Activated CD4-positive, alpha-beta memory T cell treated with anti-CD3 and anti-CD28 coated beads, Interleukin-2, amount 10 ng/mL, durations not matched to agents 7 days and 5 days (primary cell): ENCODE results near the gene FAM98A. TPM values are rescaled to one million over a fixed set of nuclear protein-coding genes. Genes with fewer than 3 reads are reported as not detected.
A peak's percentile ranks its signal among the peaks of the same experiment; 100 is the strongest.

Experiments used
- CTCF ChIA-PET: fragments of 350-600 bp; sonication (Branson Sonifier 250); formaldehyde crosslinking; loops from one replicate; lab custom pipeline; 2021; ENCODE audit warnings: antibody characterized with exemption, inconsistent platforms; lab: Charles Lee
- POLR2A ChIA-PET: fragments of 350-600 bp; sonication (Branson Sonifier 250); formaldehyde crosslinking; loops from one replicate; lab custom pipeline; 2021; ENCODE audit warnings: antibody characterized with exemption; lab: Charles Lee
- DNase-seq: peaks from one replicate; pipeline ENCODE4 v3.0.0-alpha.2; 2020
- H3K27ac Mint-ChIP-seq: one replicate; pipeline ENCODE4 v1.8.0; 2021; ENCODE audit warnings: mild to moderate bottlenecking, mixed read lengths
- H3K27me3 Mint-ChIP-seq: one replicate; pipeline ENCODE4 v1.8.0; 2021; ENCODE audit warnings: mixed read lengths
- H3K36me3 Mint-ChIP-seq: one replicate; pipeline ENCODE4 v1.8.0; 2021; ENCODE audit warnings: low read depth, mixed read lengths
- H3K4me1 Mint-ChIP-seq: one replicate; pipeline ENCODE4 v1.8.0; 2021; ENCODE audit warnings: mixed read lengths
- H3K4me3 Mint-ChIP-seq: one replicate; pipeline ENCODE4 v1.8.0; 2021; ENCODE audit warnings: mild to moderate bottlenecking, mixed read lengths
- H3K9me3 Mint-ChIP-seq: one replicate; pipeline ENCODE4 v1.8.0; 2021; ENCODE audit warnings: mixed read lengths
- total RNA-seq, 2 experiments: library from RNA; stranded (reverse); gene quantifications; one replicate each; pipeline ENCODE4 v1.2.3, GENCODE V29; 2021

FAM98A gene
- total RNA-seq, 2 experiments from 2014 or later = 31.3 to 32.2 TPM

- H3K9me3 Mint-ChIP-seq = no peaks in the 10 kb centered on the region
- DNase-seq = no peak
- ChIA-PET CTCF (no interaction called here), POLR2A (no interaction called here)
- H3K27me3 Mint-ChIP-seq = no peaks in the 10 kb centered on the region
- H3K4me1 Mint-ChIP-seq = no peaks in the 10 kb centered on the region
- H3K36me3 Mint-ChIP-seq = no peaks in the 10 kb centered on the region
- H3K4me3 Mint-ChIP-seq = no peak overlapping the region
- H3K27ac Mint-ChIP-seq = no peak overlapping the region
These were observed 8.8 kb upstream of the FAM98A start for GRCh38 chr2:33607905-33608304.

- no peak overlapping the region for H3K4me3 Mint-ChIP-seq
- no peaks in the 10 kb centered on the region for H3K9me3 Mint-ChIP-seq
- DNase-seq = no peak
- H3K36me3 Mint-ChIP-seq = no peaks in the 10 kb centered on the region
- no peak overlapping the region for H3K27ac Mint-ChIP-seq
- CTCF ChIA-PET = no interaction called here
- H3K4me1 Mint-ChIP-seq = no peaks in the 10 kb centered on the region
- POLR2A ChIA-PET = no interaction called here
- H3K27me3 Mint-ChIP-seq = no peaks in the 10 kb centered on the region
These were observed 8.2 kb upstream of the FAM98A start for GRCh38 chr2:33607251-33607721.

DNA sequence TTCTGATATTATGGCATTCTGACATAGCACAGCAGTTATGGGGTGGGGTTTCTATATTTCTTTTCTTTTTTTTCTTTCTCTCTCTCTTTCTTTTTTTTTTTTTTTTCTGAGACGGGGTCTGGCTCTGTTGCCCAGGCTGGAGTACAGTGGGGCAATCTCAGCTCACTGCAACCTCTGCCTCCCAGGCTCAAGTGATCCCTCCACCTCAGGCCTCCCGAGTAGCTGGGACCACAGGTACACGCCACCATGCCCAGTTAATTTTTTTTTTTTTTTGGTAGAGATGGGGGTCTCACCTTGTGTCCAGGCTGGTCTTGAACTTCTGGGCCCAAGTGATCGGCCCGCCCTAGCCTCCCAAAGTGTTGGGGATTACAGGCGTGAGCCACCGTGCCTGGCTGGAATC is 7.5 kb upstream of the FAM98A start:
- POLR2A ChIA-PET = no interaction called here
- Mint-ChIP-seq H3K27ac (no peak overlapping the region), H3K36me3 (no peaks in the 10 kb centered on the region), H3K4me1 (no peaks in the 10 kb centered on the region), H3K27me3 (no peaks in the 10 kb centered on the region), H3K9me3 (no peaks in the 10 kb centered on the region), H3K4me3 (no peak overlapping the region)
- CTCF ChIA-PET = no interaction called here
- no peak for DNase-seq

- Mint-ChIP-seq H3K4me1 (no peaks in the 10 kb centered on the region), H3K9me3 (no peaks in the 10 kb centered on the region), H3K27ac (no peak overlapping the region), H3K4me3 (no peak overlapping the region), H3K27me3 (no peaks in the 10 kb centered on the region), H3K36me3 (no peaks in the 10 kb centered on the region)
- no peak for DNase-seq
- CTCF ChIA-PET = no interaction called here
- POLR2A ChIA-PET = interaction anchor here (0.9 kb wide), 1 partner anchor 34 kb away, joined by 3 read pairs; no protein-coding TSS in a partner anchor
These were observed 7.0 kb upstream of the FAM98A start for GRCh38 chr2:33606100-33606499.

DNA sequence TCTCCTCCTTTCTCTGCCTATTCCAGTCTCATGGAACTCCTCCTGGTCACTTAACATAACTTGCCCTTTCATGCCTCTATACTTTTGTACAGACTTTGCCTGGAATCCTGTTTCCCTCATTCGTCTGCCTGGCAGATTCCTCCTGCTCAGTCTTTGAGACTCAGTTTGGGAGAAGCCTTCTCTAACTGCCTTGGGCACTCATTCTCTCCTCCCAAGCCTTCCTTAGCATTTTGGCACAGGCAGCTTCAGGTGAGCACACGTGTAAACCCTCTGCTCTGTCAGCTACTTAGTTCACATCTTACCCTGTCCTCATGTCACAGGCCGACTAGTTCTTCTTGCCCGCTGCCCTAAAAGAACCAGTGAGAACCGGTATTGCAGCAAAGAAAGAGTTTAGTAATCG is 6.0 kb upstream of the FAM98A start:
- CTCF ChIA-PET = no interaction called here
- H3K9me3 Mint-ChIP-seq = no peaks in the 10 kb centered on the region
- POLR2A ChIA-PET = no interaction called here
- H3K27me3 Mint-ChIP-seq = no peaks in the 10 kb centered on the region
- no peak overlapping the region for H3K4me3 Mint-ChIP-seq
- H3K27ac Mint-ChIP-seq = no peak overlapping the region
- H3K4me1 Mint-ChIP-seq = peaks cover under 1% of the 10 kb centered on the region
- DNase-seq = no peak
- no peaks in the 10 kb centered on the region for H3K36me3 Mint-ChIP-seq

GRCh38 chr2:33603416-33603815 is 4.3 kb upstream of the FAM98A start:
- DNase-seq = no peak
- CTCF ChIA-PET = interaction anchor here (1.5 kb wide), 1 partner anchor 128 kb away, joined by 4 read pairs; no protein-coding TSS in a partner anchor
- POLR2A ChIA-PET = no interaction called here

DNA sequence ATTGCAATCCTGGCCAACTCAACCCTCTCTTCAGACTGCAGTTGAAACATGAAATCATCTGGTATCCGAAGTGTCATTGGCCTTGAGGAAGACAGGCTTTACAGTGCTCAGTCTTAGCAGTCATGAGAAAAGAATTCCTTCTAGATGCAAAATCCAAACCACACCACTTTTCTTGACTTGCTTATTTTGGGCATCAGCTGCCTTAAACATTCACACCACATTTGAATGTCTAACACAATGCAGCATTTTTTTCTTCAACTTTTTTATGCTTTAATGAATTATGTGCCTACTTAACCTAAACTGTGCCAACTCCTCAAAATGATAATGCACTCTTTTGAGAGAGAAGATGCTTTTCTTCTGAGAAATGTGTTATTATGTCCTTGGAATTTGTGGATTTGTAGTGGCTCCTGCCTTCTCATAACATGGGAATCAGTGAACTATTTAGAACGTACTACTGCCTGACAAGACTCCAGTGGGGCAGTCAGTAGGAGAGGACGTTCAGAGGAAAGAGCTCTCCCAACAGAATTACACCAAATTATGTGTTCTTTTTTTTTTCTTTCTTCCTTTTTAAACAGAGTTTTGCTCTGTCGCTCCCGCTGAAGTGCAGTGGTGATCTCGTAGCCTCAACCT is 3.2 kb upstream of the FAM98A start:
- Mint-ChIP-seq H3K27me3 (no peaks in the 10 kb centered on the region), H3K4me1 (peaks cover 16% of the 10 kb centered on the region), H3K4me3 (no peak overlapping the region), H3K9me3 (no peaks in the 10 kb centered on the region), H3K36me3 (peaks cover 4% of the 10 kb centered on the region), H3K27ac (no peak overlapping the region)
- POLR2A ChIA-PET = no interaction called here
- CTCF ChIA-PET = interaction anchor here (4.6 kb wide), 1 partner anchor 19 kb away, joined by 32 read pairs; no protein-coding TSS in a partner anchor
- no peak for DNase-seq

More at GRCh38 chr2:33603416-33603815, 4.3 kb upstream of the FAM98A start:
- no peaks in the 10 kb centered on the region for H3K27me3 Mint-ChIP-seq
- H3K27ac Mint-ChIP-seq = no peak overlapping the region
- H3K4me3 Mint-ChIP-seq = no peak overlapping the region
- peaks cover 4% of the 10 kb centered on the region for H3K36me3 Mint-ChIP-seq
- H3K4me1 Mint-ChIP-seq = peaks cover 10% of the 10 kb centered on the region
- no peaks in the 10 kb centered on the region for H3K9me3 Mint-ChIP-seq

DNA sequence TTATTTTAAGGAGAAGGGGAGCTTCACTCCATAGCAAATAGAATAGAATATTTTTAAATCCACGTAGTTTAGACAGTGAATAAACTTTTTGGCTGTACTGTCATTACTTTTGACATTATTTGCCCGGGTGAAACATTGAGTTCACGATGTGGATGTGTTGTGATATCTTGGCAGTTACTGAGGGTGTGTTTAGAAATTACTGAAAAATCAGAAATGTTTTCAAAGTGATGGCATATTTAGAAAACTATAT is 769 bp upstream of the FAM98A start:
- Mint-ChIP-seq H3K4me1 (peaks cover 25% of the 10 kb centered on the region), H3K36me3 (peaks cover 9% of the 10 kb centered on the region), H3K4me3 (peak overlapping the region; percentile 96), H3K9me3 (no peaks in the 10 kb centered on the region), H3K27me3 (no peaks in the 10 kb centered on the region), H3K27ac (no peak overlapping the region)
- no peak for DNase-seq
- ChIA-PET POLR2A (interaction anchor here (0.7 to 3.2 kb wide), 7 partner anchors 14 to 972 kb away, joined by 3 to 45 read pairs (median 3); partner anchors contain the start of genes RASGRP3 and TTC27), CTCF (interaction anchor here (0.6 to 4.6 kb wide), 8 partner anchors 12 to 1100 kb away, joined by 3 to 32 read pairs (median 4); partner anchors contain the start of gene RASGRP3)

- DNase-seq = peak; percentile 59
- H3K4me1 Mint-ChIP-seq = peaks cover 30% of the 10 kb centered on the region
- H3K27ac Mint-ChIP-seq = peak overlapping the region; percentile 82
- no peaks in the 10 kb centered on the region for H3K9me3 Mint-ChIP-seq
- ChIA-PET CTCF (interaction anchor here (0.7 to 4.6 kb wide), 7 partner anchors 8 to 122 kb away, joined by 3 to 32 read pairs (median 5); partner anchors contain the start of gene RASGRP3), POLR2A (interaction anchor here (0.5 to 3.2 kb wide), 9 partner anchors 10 to 971 kb away, joined by 3 to 45 read pairs (median 3); partner anchors contain the start of genes RASGRP3 and TTC27)
- peak overlapping the region; percentile 96 for H3K4me3 Mint-ChIP-seq
- peaks cover 17% of the 10 kb centered on the region for H3K36me3 Mint-ChIP-seq
- no peaks in the 10 kb centered on the region for H3K27me3 Mint-ChIP-seq
These were observed 431 bp downstream of the FAM98A start for GRCh38 chr2:33598561-33599174.

DNA sequence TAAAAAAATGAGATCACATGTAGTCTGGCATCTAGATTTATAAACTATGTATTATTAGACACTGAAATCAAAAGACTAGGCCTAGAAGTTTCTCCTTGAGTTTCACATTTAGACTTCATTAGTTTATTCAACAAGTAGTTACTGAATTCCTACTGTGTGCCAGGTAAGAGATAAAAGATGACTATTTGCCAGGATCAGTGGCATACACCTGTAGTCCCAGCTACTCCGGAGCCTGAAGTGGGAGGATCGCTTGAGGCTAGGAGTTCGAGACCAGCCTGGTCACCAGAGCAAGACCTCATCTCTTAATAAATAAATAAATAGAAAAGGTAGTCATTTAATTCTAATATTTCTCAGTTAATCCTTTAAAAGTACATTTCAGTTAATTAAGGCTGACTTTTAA is 2.1 kb downstream of the FAM98A start:
- DNase-seq = no peak
- Mint-ChIP-seq H3K4me1 (peaks cover 35% of the 10 kb centered on the region), H3K4me3 (no peak overlapping the region), H3K27ac (no peak overlapping the region), H3K27me3 (no peaks in the 10 kb centered on the region), H3K9me3 (no peaks in the 10 kb centered on the region), H3K36me3 (peaks cover 29% of the 10 kb centered on the region)
- POLR2A ChIA-PET = interaction anchor here (3.2 kb wide), 1 partner anchor 120 kb away, joined by 45 read pairs; the partner anchor contains the start of gene RASGRP3
- CTCF ChIA-PET = interaction anchor here (3.2 kb wide), 1 partner anchor 121 kb away, joined by 23 read pairs; the partner anchor contains the start of gene RASGRP3

GRCh38 chr2:33595385-33595784 is 3.7 kb downstream of the FAM98A start:
- no peak for DNase-seq
- H3K27me3 Mint-ChIP-seq = no peaks in the 10 kb centered on the region
- POLR2A ChIA-PET = no interaction called here
- no peaks in the 10 kb centered on the region for H3K9me3 Mint-ChIP-seq
- peaks cover 35% of the 10 kb centered on the region for H3K4me1 Mint-ChIP-seq
- peaks cover 35% of the 10 kb centered on the region for H3K36me3 Mint-ChIP-seq
- no peak overlapping the region for H3K27ac Mint-ChIP-seq
- H3K4me3 Mint-ChIP-seq = no peak overlapping the region
- CTCF ChIA-PET = no interaction called here

DNA sequence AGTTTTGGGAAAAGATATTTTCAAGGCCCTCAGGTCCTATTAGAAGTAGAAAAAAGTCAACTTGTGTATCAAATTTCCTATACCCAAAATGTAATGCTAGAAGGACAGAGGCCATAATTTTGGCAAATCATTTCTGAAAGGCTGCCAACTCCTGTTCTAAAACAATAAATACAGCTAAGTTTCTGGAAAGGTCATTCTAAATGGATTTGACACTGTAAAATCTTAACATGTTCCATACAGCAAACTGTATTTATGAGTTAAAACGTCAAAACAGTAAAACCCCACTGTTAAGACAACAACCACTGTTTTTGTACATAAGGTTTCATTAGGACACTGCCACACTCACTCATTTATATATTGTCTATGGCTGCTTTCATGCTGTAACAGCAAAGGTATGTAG is 9.7 kb downstream of the FAM98A start:
- Mint-ChIP-seq H3K4me1 (peaks cover 7% of the 10 kb centered on the region), H3K9me3 (no peaks in the 10 kb centered on the region), H3K27me3 (no peaks in the 10 kb centered on the region), H3K27ac (no peak overlapping the region), H3K4me3 (no peak overlapping the region), H3K36me3 (peaks cover 51% of the 10 kb centered on the region)
- ChIA-PET POLR2A (interaction anchor here (1.3 kb wide), 1 partner anchor 9 kb away, joined by 4 read pairs; the partner anchor contains the start of gene FAM98A), CTCF (no interaction called here)
- no peak for DNase-seq

DNA sequence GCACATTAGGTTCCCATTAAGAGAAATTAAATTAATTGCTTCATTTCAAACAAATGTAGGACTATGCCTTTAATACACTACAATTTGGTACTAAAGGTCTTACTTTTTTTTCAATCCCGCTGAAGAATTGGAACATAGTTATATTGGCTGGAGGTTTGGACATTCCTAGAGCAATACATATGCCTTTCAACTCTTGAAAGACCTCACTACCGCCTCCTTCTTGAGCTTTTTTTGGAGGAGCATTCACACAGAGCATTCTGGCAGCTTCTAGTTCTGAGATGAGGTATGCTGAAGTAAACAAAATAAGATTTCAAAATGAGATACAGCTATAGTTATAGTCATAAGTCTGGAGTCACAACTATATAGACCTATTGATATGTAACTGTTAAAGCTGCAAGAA is 10.9 kb downstream of the FAM98A start:
- Mint-ChIP-seq H3K4me3 (no peak overlapping the region), H3K36me3 (peaks cover 48% of the 10 kb centered on the region), H3K9me3 (no peaks in the 10 kb centered on the region), H3K4me1 (peaks cover 5% of the 10 kb centered on the region), H3K27me3 (no peaks in the 10 kb centered on the region), H3K27ac (no peak overlapping the region)
- no peak for DNase-seq
- ChIA-PET CTCF (interaction anchor here (1.4 kb wide), 1 partner anchor 11 kb away, joined by 7 read pairs; the partner anchor contains the start of gene FAM98A), POLR2A (interaction anchor here (1.3 kb wide), 1 partner anchor 11 kb away, joined by 4 read pairs; the partner anchor contains the start of gene FAM98A)
